Lung (tissue), 16 donors: ENCODE data around the gene DCLK2. TPM values are rescaled to one million over a fixed set of nuclear protein-coding genes. Genes with fewer than 3 reads are reported as not detected.

ENCODE experiments used
- ATAC-seq: fragments of 200-7000 bp; cut with Tn5 transposase; one replicate; pipeline ENCODE4 v1.9.1; 2020; ENCODE audit warnings: moderate number of reproducible peaks; ENCODE audit not compliant: insufficient read depth, low FRiP score
- DNase-seq, 3 donors: peaks; one replicate each; pipeline ENCODE4 v3.0.0-alpha.2; 2013 to 2017
- H3K27ac ChIP-seq, 2 donors: one replicate each; pipeline ENCODE4 v1.5.1; 2013; ENCODE audit warnings: mild to moderate bottlenecking in 2 of 2, moderate library complexity in 2 of 2, control low read depth in 1 of 2, inconsistent platforms in 1 of 2, low read depth in 1 of 2, low read length in 1 of 2
- H3K27me3 ChIP-seq, 3 donors: one replicate each; pipeline ENCODE4 v1.5.1; 2013; ENCODE audit warnings: low read length in 2 of 3; ENCODE audit not compliant: control insufficient read depth in 3 of 3, insufficient read depth in 3 of 3
- H3K36me3 ChIP-seq, 4 donors: one replicate each; pipeline ENCODE4 v1.5.1; 2013; ENCODE audit warnings: low read length in 4 of 4, mild to moderate bottlenecking in 1 of 4, moderate library complexity in 1 of 4; ENCODE audit not compliant: control insufficient read depth in 4 of 4, insufficient read depth in 4 of 4
- H3K4me1 ChIP-seq, 5 donors: one replicate each; pipeline ENCODE4 v1.5.1; 2013; ENCODE audit warnings: low read length in 5 of 5, mild to moderate bottlenecking in 2 of 5, moderate library complexity in 1 of 5; ENCODE audit not compliant: control insufficient read depth in 5 of 5, insufficient read depth in 5 of 5
- H3K4me3 ChIP-seq: one replicate; pipeline ENCODE4 v1.5.1; 2013; ENCODE audit warnings: mild to moderate bottlenecking, control low read depth, moderate library complexity
- H3K9ac ChIP-seq, 2 donors: one replicate each; pipeline ENCODE4 v1.5.1; 2013; ENCODE audit warnings: low read length in 2 of 2, control low read depth in 1 of 2; ENCODE audit not compliant: insufficient read depth in 1 of 2
- H3K9me3 ChIP-seq, 4 donors: one replicate each; pipeline ENCODE4 v1.5.1; 2013; ENCODE audit warnings: low read length in 3 of 4, mild to moderate bottlenecking in 1 of 4, moderate library complexity in 1 of 4; ENCODE audit not compliant: control insufficient read depth in 4 of 4, insufficient read depth in 3 of 4
- WGBS, 2 donors: extraction: QIAGEN DNeasy Blood & Tissue Kit; methylation state at CpG; one replicate each; pipeline ENCODE4 v1.1.7; 2013; 5-methylcytosine and 5-hydroxymethylcytosine counted together
- long read RNA-seq, 5 donors: transcript quantifications; one replicate each; lab custom pipeline, GENCODE V29; 2026
- polyA plus RNA-seq, 2 donors: library from polyadenylated mRNA; stranded (reverse); fragments of 200-250 nt; gene quantifications; one replicate each; pipeline ENCODE4 v1.2.1, GENCODE V29; 2013
- total RNA-seq, 2 donors: library from RNA; depleted of rRNA in 1 of 2; stranded (reverse); fragments of >200 nt in 1 of 2; gene quantifications; one replicate each; pipeline ENCODE4 v1.2.1, GENCODE V29; 2014 to 2021
- TF ChIP-seq, protein P1 (sequence below): IDR thresholded peaks from 2 replicates; pipeline ENCODE4 v1.5.1; 2012; ENCODE audit warnings: mild to moderate bottlenecking; ENCODE audit errors: control extremely low read depth, extremely low read depth
- donor health status: control.
- donor health status: control.
- donor health status: Bipolar disorder and iron deficiency.
- donor health status: healthy.
- donor health status: DM: yes; HTN: yes; CAD: no.

Gene DCLK2
- 10 to 100 TPM in 1 of 2 donors, 1 to 10 TPM in 1; 3.6 to 11.8 TPM for total RNA-seq
- polyA plus RNA-seq = 1 to 10 TPM; 1.4 to 1.8 TPM
- long read RNA-seq, donor 1 = 0 reads
- long read RNA-seq, donor 2 = 0 reads
- long read RNA-seq, donor 3 = 0 reads
- long read RNA-seq, donor 4 = 0 reads
- long read RNA-seq, donor 5 = 0 reads

GRCh38 chr4:150078041-150078578 is at the start of gene DCLK2:
DCLK2 (plus strand) TSS chr4:150078445; CDS start chr4:150079028, 583 bp downstream.
- peak within 1 kb of the TSS; percentile 30 to 49 for H3K9ac ChIP-seq
- TF ChIP-seq, protein P1, sequence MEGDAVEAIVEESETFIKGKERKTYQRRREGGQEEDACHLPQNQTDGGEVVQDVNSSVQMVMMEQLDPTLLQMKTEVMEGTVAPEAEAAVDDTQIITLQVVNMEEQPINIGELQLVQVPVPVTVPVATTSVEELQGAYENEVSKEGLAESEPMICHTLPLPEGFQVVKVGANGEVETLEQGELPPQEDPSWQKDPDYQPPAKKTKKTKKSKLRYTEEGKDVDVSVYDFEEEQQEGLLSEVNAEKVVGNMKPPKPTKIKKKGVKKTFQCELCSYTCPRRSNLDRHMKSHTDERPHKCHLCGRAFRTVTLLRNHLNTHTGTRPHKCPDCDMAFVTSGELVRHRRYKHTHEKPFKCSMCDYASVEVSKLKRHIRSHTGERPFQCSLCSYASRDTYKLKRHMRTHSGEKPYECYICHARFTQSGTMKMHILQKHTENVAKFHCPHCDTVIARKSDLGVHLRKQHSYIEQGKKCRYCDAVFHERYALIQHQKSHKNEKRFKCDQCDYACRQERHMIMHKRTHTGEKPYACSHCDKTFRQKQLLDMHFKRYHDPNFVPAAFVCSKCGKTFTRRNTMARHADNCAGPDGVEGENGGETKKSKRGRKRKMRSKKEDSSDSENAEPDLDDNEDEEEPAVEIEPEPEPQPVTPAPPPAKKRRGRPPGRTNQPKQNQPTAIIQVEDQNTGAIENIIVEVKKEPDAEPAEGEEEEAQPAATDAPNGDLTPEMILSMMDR = no peak

DNA sequence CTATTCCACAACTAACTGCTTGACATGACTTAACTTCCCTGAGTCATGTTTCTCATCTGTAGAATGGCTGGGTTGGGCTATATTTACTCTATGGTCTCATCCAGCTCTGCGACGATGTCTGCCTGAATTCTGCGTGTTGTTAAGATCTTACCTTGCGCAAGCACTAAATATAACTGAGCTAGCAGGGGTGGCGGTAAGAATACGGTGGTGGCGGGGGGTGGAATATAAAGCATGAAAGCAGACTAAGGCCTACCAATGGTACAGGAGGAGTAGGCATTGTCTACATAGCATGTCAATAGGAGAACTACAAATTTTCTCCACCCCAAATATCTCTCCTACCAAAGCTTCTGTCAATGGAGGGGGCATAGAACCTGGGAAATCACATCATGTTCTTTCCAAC is 45.7 kb upstream of the DCLK2 start:
- peaks cover 0 to 16% (median 0%) of the 10 kb centered on the region in 5 donors for H3K4me1 ChIP-seq
- ATAC-seq (no peak), DNase-seq (no peak)
- H3K9ac ChIP-seq = no peak overlapping the region
- no peaks in the 10 kb centered on the region for H3K27me3 ChIP-seq
- H3K4me3 ChIP-seq = no peak overlapping the region
- H3K27ac ChIP-seq = no peak overlapping the region
- WGBS, 2 donors = 88 to 97% methylated on average over 7 of the region's 7 CpGs
- TF ChIP-seq, protein P1 = no peak
- no peaks in the 10 kb centered on the region for H3K36me3 ChIP-seq
- H3K9me3 ChIP-seq = peaks cover 0 to 3% (median under 1%) of the 10 kb centered on the region in 4 donors

More at GRCh38 chr4:150078041-150078578, at the start of gene DCLK2:
- ATAC-seq (peak; percentile 81), DNase-seq (peak; percentile 88 to 92 (median 90))
- peak within 1 kb of the TSS; percentile 92 to 93 for H3K27ac ChIP-seq
- no peaks in the 10 kb centered on the region for H3K36me3 ChIP-seq
- H3K4me3 ChIP-seq = peak within 1 kb of the TSS; percentile 72
- 1% methylated on average over 26 to 68 of the region's 68 CpGs for WGBS, 2 donors
- no peaks in the 10 kb centered on the region for H3K27me3 ChIP-seq
- peaks cover 4 to 17% (median 7%) of the 10 kb centered on the region in 5 donors for H3K4me1 ChIP-seq
- H3K9me3 ChIP-seq = no peaks in the 10 kb centered on the region

- H3K36me3 ChIP-seq = no peaks in the 10 kb centered on the region
- H3K4me1 ChIP-seq = peaks cover 0 to 16% (median 0%) of the 10 kb centered on the region in 5 donors
- no peak overlapping the region for H3K9ac ChIP-seq
- no peaks in the 10 kb centered on the region for H3K27me3 ChIP-seq
- H3K9me3 ChIP-seq = peaks cover 0 to 3% (median 0%) of the 10 kb centered on the region in 4 donors
- no peak for ATAC-seq
- TF ChIP-seq, protein P1 = no peak
- peak in 2 of 3 donors; percentile 33 to 46 for DNase-seq
- WGBS, 2 donors = 72% methylated on average over 4 of the region's 4 CpGs
- H3K27ac ChIP-seq = no peak overlapping the region
- H3K4me3 ChIP-seq = no peak overlapping the region
Observed at GRCh38 chr4:150033081-150033480, 45.2 kb upstream of the DCLK2 start.
